Bronchial epithelial cell (primary cell): ENCODE results near the gene PRR36. TPM values are rescaled to one million over a fixed set of nuclear protein-coding genes. Genes with fewer than 3 reads are reported as not detected.
A peak's percentile ranks its signal among the peaks of the same experiment; 100 is the strongest.

Source experiments
- DNase-seq: peaks from one replicate; pipeline ENCODE4 v3.0.0-alpha.2; 2010; ENCODE audit warnings: low read depth
- FAIRE-seq: peaks from 2 replicates; lab custom pipeline; 2011; peaks lifted over from hg19 to GRCh38; lab: Jason Lieb, UNC
- H3K27me3 ChIP-seq: 2 replicates; pipeline ENCODE4 v1.5.1; 2011; ENCODE audit warnings: low read length; ENCODE audit not compliant: control insufficient read depth, insufficient read depth
- H3K36me3 ChIP-seq: 2 replicates; pipeline ENCODE4 v1.5.1; 2011; ENCODE audit warnings: low read length; ENCODE audit not compliant: control insufficient read depth, insufficient read depth
- H3K4me3 ChIP-seq: 2 replicates; pipeline ENCODE4 v1.5.1; 2011; ENCODE audit warnings: mild to moderate bottlenecking, low read depth, low read length, control low read depth
- CTCF ChIP-seq: IDR thresholded peaks from 2 replicates; pipeline ENCODE4 v1.5.1; 2011; ENCODE audit warnings: mild to moderate bottlenecking, moderate library complexity, low read length, control low read depth, inconsistent platforms; ENCODE audit not compliant: insufficient read depth, severe bottlenecking
- total RNA-seq: library from RNA; depleted of rRNA; stranded (reverse); fragments of >200 nt; gene quantifications from 2 replicates; pipeline ENCODE4 v1.2.1, GENCODE V29; 2014

The PRR36 gene
- total RNA-seq, 1 donor from 2014 or later = not detected

DNA sequence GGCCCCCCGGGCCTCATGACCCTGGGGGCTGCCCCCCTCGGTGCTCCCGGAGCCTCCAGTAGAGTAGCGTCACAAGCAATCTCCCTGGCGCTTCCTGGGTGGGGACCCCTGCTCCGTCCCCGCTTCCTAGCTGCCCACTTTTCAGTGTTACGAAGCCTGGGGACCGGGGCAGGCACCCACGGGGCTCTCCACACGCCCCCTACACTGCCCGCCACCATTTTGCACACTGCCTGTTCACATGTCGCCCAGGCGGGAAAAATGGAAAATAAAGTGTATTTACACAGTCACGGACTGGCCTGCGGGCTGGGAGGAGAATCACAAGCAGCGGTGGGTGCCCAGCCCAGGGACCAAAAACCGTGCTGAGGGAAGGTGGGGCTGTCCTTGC, 9.5 kb downstream of the PRR36 start:
- no peaks in the 10 kb centered on the region for H3K36me3 ChIP-seq
- DNase-seq = no peak
- no peak for TF ChIP-seq CTCF
- no peak overlapping the region for H3K4me3 ChIP-seq
- FAIRE-seq = no peak
- no peaks in the 10 kb centered on the region for H3K27me3 ChIP-seq

- Histone ChIP-seq H3K4me3 (no peak overlapping the region), H3K27me3 (no peaks in the 10 kb centered on the region), H3K36me3 (no peaks in the 10 kb centered on the region)
- TF ChIP-seq CTCF = no peak
- no peak for DNase-seq
- no peak for FAIRE-seq
Measured at GRCh38 chr19:7863971-7864689, 10.1 kb downstream of the PRR36 start.

- FAIRE-seq = no peak
- H3K4me3 ChIP-seq = no peak overlapping the region
Measured at GRCh38 chr19:7863157-7863970, 10.8 kb downstream of the PRR36 start.

GRCh38 chr19:7862413-7862951, 11.7 kb downstream of the PRR36 start:
- Histone ChIP-seq H3K36me3 (no peaks in the 10 kb centered on the region), H3K27me3 (no peaks in the 10 kb centered on the region), H3K4me3 (peak overlapping the region; percentile 33)
- DNase-seq (peak; percentile 29), FAIRE-seq (no peak)
- no peak for TF ChIP-seq CTCF

More at GRCh38 chr19:7863157-7863970, 10.8 kb downstream of the PRR36 start:
- no peak for TF ChIP-seq CTCF
- no peak for DNase-seq
- Histone ChIP-seq H3K36me3 (no peaks in the 10 kb centered on the region), H3K27me3 (no peaks in the 10 kb centered on the region)

DNA sequence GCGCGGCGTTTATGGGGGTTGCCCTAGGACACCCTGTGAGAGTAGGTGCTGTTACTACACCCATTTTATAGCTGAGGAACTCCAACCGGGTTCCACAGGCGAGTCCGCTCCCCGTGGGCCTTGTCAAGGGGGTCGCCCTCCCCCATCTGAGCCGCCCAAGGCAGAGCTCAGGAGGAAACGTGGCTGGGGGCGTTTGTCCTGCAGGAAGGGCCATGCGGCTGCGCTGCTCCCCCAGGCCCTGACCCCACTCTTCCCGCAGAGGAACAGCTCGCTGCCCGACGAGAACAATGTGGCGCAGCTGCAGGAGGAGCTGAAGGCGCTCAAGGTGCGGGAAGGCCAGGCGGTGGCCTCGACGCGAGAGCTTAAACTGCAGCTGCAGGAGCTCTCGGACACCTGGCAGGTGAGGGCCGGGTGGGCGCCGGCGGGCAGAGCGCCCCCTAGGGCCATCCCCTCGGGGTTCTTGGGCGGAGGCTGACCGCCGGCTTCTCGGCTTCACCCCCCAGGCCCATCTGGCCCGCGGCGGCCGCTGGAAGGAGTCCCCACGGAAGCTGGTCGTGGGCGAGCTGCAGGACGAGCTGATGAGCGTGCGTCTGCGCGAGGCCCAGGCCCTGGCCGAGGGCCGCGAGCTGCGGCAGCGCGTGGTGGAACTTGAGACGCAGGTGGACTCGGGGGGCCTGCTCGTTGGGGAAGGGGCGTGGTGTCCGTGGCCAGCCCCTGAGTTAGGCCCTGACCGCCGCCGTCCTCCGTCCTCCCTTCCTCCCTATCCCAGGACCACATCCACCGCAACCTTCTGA, 12.4 kb downstream of the PRR36 start:
- no peak for FAIRE-seq
- peak overlapping the region; percentile 33 for H3K4me3 ChIP-seq
- TF ChIP-seq CTCF = peak; percentile 37
- DNase-seq = no peak
- H3K27me3 ChIP-seq = no peaks in the 10 kb centered on the region
- H3K36me3 ChIP-seq = no peaks in the 10 kb centered on the region
